Keratinocyte (primary cell): ENCODE measurements around the gene ACER3.

Source experiments
- EZH2 ChIP-seq: IDR thresholded peaks from one replicate; pipeline ENCODE4 v1.6.1; 2012; ENCODE audit warnings: inconsistent platforms, mild to moderate bottlenecking, low read length, moderate library complexity
- TF ChIP-seq, protein P1 (sequence below), 3 experiments: IDR thresholded peaks in 1 of 3; conservative IDR thresholded peaks in 1 of 3; optimal IDR thresholded peaks in 1 of 3; 2 replicates in 2 of 3; 3 replicates in 1 of 3; pipeline versions ENCODE3 to v1.5.1; 2011; ENCODE audit warnings: low read length in 3 of 3, mild to moderate bottlenecking in 3 of 3, moderate library complexity in 2 of 3, control low read depth in 1 of 3, inconsistent platforms in 1 of 3; ENCODE audit not compliant: insufficient read depth in 2 of 3; ENCODE audit errors: extremely low read depth in 1 of 3

DNA sequence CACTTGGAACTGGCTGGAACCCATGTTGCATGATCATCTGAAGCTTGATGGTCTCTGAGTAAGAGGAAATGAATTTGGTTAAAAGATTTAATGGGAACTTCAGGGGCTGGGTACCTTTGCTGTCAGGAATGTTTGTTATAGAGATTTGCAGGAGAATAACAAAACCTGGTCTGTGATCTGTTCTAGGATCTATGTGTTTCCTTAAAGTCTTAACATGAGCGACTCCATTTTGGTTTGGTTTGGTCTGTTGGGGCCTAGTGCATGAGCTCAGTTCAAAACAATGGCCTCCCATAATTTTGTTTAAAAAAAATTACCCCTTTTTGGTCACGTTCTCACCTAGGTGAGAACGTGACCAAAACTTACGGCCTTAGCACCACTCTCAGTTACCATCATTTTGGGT, 49.5 kb upstream of the ACER3 start:
- TF ChIP-seq, protein P1, sequence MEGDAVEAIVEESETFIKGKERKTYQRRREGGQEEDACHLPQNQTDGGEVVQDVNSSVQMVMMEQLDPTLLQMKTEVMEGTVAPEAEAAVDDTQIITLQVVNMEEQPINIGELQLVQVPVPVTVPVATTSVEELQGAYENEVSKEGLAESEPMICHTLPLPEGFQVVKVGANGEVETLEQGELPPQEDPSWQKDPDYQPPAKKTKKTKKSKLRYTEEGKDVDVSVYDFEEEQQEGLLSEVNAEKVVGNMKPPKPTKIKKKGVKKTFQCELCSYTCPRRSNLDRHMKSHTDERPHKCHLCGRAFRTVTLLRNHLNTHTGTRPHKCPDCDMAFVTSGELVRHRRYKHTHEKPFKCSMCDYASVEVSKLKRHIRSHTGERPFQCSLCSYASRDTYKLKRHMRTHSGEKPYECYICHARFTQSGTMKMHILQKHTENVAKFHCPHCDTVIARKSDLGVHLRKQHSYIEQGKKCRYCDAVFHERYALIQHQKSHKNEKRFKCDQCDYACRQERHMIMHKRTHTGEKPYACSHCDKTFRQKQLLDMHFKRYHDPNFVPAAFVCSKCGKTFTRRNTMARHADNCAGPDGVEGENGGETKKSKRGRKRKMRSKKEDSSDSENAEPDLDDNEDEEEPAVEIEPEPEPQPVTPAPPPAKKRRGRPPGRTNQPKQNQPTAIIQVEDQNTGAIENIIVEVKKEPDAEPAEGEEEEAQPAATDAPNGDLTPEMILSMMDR (optimal IDR thresholded peaks at IDR 0.05 in 1 of 3, IDR thresholded peaks at IDR 0.05 in 1 of 3, conservative IDR thresholded peaks at IDR 0.05 in 1 of 3; ENCODE audit: extremely low read depth in 1 of 3, insufficient read depth in 2 of 3, low read length in 3 of 3) = no peak
- no peak for TF ChIP-seq EZH2
